Astrocyte (in vitro differentiated cells and primary cell): ENCODE results near the gene DCTN1. TPM values are rescaled to one million over a fixed set of nuclear protein-coding genes. Genes with fewer than 3 reads are reported as not detected.

Source experiments
- DNase-seq: peaks from one replicate; pipeline ENCODE4 v3.0.0-alpha.2; 2010; ENCODE audit warnings: low read depth
- FAIRE-seq: peaks from 2 replicates; lab custom pipeline; 2011; peaks lifted over from hg19 to GRCh38; lab: Jason Lieb, UNC
- H2AFZ ChIP-seq: 2 replicates; pipeline ENCODE4 v1.6.0; 2012; ENCODE audit warnings: low read depth, low read length, inconsistent platforms
- H3K27ac ChIP-seq: 2 replicates; pipeline ENCODE4 v1.5.1; 2011; ENCODE audit warnings: low read depth, low read length, inconsistent platforms
- H3K27me3 ChIP-seq: 2 replicates; pipeline ENCODE4 v1.6.0; 2011; ENCODE audit warnings: low read length, inconsistent platforms; ENCODE audit not compliant: insufficient read depth
- H3K36me3 ChIP-seq: 2 replicates; pipeline ENCODE4 v1.5.1; 2011; ENCODE audit warnings: low read length, inconsistent platforms; ENCODE audit not compliant: insufficient read depth
- H3K4me1 ChIP-seq: 2 replicates; pipeline ENCODE4 v1.5.1; 2011; ENCODE audit warnings: low read length, inconsistent platforms; ENCODE audit not compliant: insufficient read depth
- H3K4me2 ChIP-seq: 2 replicates; pipeline ENCODE4 v1.6.0; 2012; ENCODE audit warnings: low read length, inconsistent platforms
- H3K4me3 ChIP-seq: 2 replicates; pipeline ENCODE4 v1.5.1; 2011; ENCODE audit warnings: low read depth, mild to moderate bottlenecking, low read length, inconsistent platforms; ENCODE audit not compliant: insufficient read depth
- H3K79me2 ChIP-seq: 2 replicates; pipeline ENCODE4 v1.6.0; 2012; ENCODE audit warnings: mild to moderate bottlenecking, low read length, inconsistent platforms; ENCODE audit not compliant: insufficient read depth
- H3K9ac ChIP-seq: 2 replicates; pipeline ENCODE4 v1.6.0; 2012; ENCODE audit warnings: mild to moderate bottlenecking, low read length, inconsistent platforms
- H3K9me3 ChIP-seq: 2 replicates; pipeline ENCODE4 v1.5.1; 2012; ENCODE audit warnings: low read depth, mild to moderate bottlenecking, low read length, inconsistent platforms; ENCODE audit not compliant: insufficient read depth
- H4K20me1 ChIP-seq: 2 replicates; pipeline ENCODE4 v1.6.0; 2012; ENCODE audit warnings: low read length, inconsistent platforms; ENCODE audit not compliant: insufficient read depth
- H3K27ac Mint-ChIP-seq: one replicate; pipeline ENCODE4 v1.8.0; 2021; ENCODE audit warnings: mild to moderate bottlenecking, mixed read lengths; ENCODE audit not compliant: unreplicated experiment
- H3K27me3 Mint-ChIP-seq: one replicate; pipeline ENCODE4 v1.8.0; 2021; ENCODE audit warnings: low read depth, mixed read lengths; ENCODE audit not compliant: unreplicated experiment
- H3K36me3 Mint-ChIP-seq: one replicate; pipeline ENCODE4 v1.8.0; 2021; ENCODE audit warnings: low read depth, mixed read lengths; ENCODE audit not compliant: unreplicated experiment
- H3K4me1 Mint-ChIP-seq: one replicate; pipeline ENCODE4 v1.8.0; 2021; ENCODE audit warnings: low read depth, mixed read lengths; ENCODE audit not compliant: unreplicated experiment
- H3K4me3 Mint-ChIP-seq: one replicate; pipeline ENCODE4 v1.8.0; 2021; ENCODE audit warnings: mild to moderate bottlenecking, moderate library complexity, mixed read lengths; ENCODE audit not compliant: unreplicated experiment
- H3K9me3 Mint-ChIP-seq: one replicate; pipeline ENCODE4 v1.8.0; 2021; ENCODE audit warnings: mild to moderate bottlenecking, mixed read lengths; ENCODE audit not compliant: unreplicated experiment
- CTCF ChIP-seq: IDR thresholded peaks from 2 replicates; pipeline ENCODE4 v1.5.1; 2011; ENCODE audit warnings: low read depth, mild to moderate bottlenecking, inconsistent platforms, low read length, moderate library complexity; ENCODE audit not compliant: insufficient read depth
- EZH2 ChIP-seq: IDR thresholded peaks from 2 replicates; pipeline ENCODE4 v1.6.1; 2012; ENCODE audit warnings: mild to moderate bottlenecking, low read length, inconsistent platforms; ENCODE audit not compliant: insufficient read depth
- total RNA-seq: library from RNA; stranded (reverse); gene quantifications from 2 replicates; pipeline ENCODE4 v1.2.1, GENCODE V29; 2021

Gene DCTN1
- total RNA-seq, 1 donor from 2014 or later = 215 TPM

DNA sequence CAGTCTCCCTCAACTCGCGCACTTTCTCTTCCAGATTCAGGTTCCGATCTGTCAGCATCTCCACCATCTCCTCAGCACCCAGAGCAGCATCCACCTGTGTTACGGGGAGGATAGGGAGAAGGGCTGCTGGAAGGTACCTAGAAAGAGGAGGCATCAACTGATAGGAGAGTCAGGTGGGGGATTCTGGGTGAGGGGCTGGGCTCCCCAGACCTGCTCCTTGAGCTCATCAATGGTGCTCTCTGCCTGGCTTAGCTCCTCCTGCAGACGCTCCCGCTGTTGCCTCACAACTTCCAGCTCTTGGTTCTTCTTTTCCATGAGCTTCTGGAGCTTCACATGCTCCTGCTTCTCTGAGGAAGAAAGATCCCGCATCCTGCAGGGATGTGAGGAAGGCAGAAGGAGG is 10.1 kb downstream of the DCTN1 start:
- no peak overlapping the region for H2AFZ ChIP-seq
- no peak for FAIRE-seq
- no peak for TF ChIP-seq CTCF
- TF ChIP-seq EZH2 = no peak
- H3K4me3 ChIP-seq = no peak overlapping the region
- no peak overlapping the region for H3K4me3 Mint-ChIP-seq
- no peaks in the 10 kb centered on the region for H3K9me3 ChIP-seq
- no peak for DNase-seq
- no peak overlapping the region for H3K4me2 ChIP-seq
- H4K20me1 ChIP-seq = peaks cover 44% of the 10 kb centered on the region
- peaks cover 18% of the 10 kb centered on the region for H3K4me1 Mint-ChIP-seq
- H3K36me3 ChIP-seq = peaks cover 52% of the 10 kb centered on the region
- no peaks in the 10 kb centered on the region for H3K27me3 Mint-ChIP-seq
- peaks cover 9% of the 10 kb centered on the region for H3K4me1 ChIP-seq
- H3K79me2 ChIP-seq = peaks cover 21% of the 10 kb centered on the region
- no peaks in the 10 kb centered on the region for H3K9me3 Mint-ChIP-seq
- no peaks in the 10 kb centered on the region for H3K27me3 ChIP-seq
- no peak overlapping the region for H3K9ac ChIP-seq
- H3K27ac ChIP-seq = no peak overlapping the region
- no peak overlapping the region for H3K27ac Mint-ChIP-seq
- peaks cover 42% of the 10 kb centered on the region for H3K36me3 Mint-ChIP-seq

DNA sequence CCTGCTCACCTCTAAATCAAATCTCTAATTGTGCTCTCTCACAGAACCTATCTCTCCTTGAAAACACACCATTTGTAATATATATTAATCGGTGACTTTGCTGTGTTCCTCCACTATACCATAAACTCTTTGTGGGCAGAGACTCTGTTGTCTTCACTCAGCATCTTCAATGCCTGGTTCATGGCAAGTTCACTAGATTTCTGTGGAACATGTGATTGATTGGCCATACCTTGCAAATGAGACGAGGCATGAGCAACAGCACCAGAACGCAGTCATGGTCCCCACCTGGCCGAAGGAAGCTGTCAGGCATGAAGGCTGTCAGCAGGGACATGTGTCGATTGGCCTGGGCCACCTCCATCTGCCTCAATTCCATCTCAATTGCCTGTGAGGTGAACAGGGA is 11.6 kb downstream of the DCTN1 start:
- DNase-seq (no peak), FAIRE-seq (no peak)
- peaks cover 5% of the 10 kb centered on the region for H3K4me1 ChIP-seq
- peaks cover 65% of the 10 kb centered on the region for H3K36me3 ChIP-seq
- H3K27ac ChIP-seq = no peak overlapping the region
- H3K27me3 Mint-ChIP-seq = no peaks in the 10 kb centered on the region
- H3K27ac Mint-ChIP-seq = no peak overlapping the region
- H3K79me2 ChIP-seq = peaks cover 9% of the 10 kb centered on the region
- H3K9ac ChIP-seq = no peak overlapping the region
- H2AFZ ChIP-seq = no peak overlapping the region
- H3K4me3 Mint-ChIP-seq = peak overlapping the region; percentile 7
- H3K4me2 ChIP-seq = no peak overlapping the region
- no peak overlapping the region for H3K4me3 ChIP-seq
- H3K9me3 Mint-ChIP-seq = no peaks in the 10 kb centered on the region
- TF ChIP-seq EZH2 (no peak), CTCF (no peak)
- H4K20me1 ChIP-seq = peaks cover 36% of the 10 kb centered on the region
- H3K27me3 ChIP-seq = no peaks in the 10 kb centered on the region
- H3K4me1 Mint-ChIP-seq = peaks cover 4% of the 10 kb centered on the region
- H3K9me3 ChIP-seq = no peaks in the 10 kb centered on the region
- peaks cover 50% of the 10 kb centered on the region for H3K36me3 Mint-ChIP-seq

GRCh38 chr2:74367789-74368188 is 12.3 kb downstream of the DCTN1 start:
- no peak for DNase-seq
- H3K9me3 ChIP-seq = no peaks in the 10 kb centered on the region

More at GRCh38 chr2:74367789-74368188, 12.3 kb downstream of the DCTN1 start:
- Histone ChIP-seq H3K9ac (no peak overlapping the region), H3K36me3 (peaks cover 70% of the 10 kb centered on the region), H3K4me2 (no peak overlapping the region), H3K79me2 (peaks cover 2% of the 10 kb centered on the region), H3K27me3 (no peaks in the 10 kb centered on the region), H2AFZ (no peak overlapping the region), H3K4me1 (no peaks in the 10 kb centered on the region), H4K20me1 (peaks cover 29% of the 10 kb centered on the region), H3K27ac (no peak overlapping the region), H3K4me3 (no peak overlapping the region)
- no peaks in the 10 kb centered on the region for H3K9me3 Mint-ChIP-seq
- H3K27ac Mint-ChIP-seq = no peak overlapping the region
- TF ChIP-seq CTCF = no peak
- no peak for TF ChIP-seq EZH2
- no peak overlapping the region for H3K4me3 Mint-ChIP-seq
- no peak for FAIRE-seq
- H3K36me3 Mint-ChIP-seq = peaks cover 51% of the 10 kb centered on the region
- no peaks in the 10 kb centered on the region for H3K4me1 Mint-ChIP-seq
- no peaks in the 10 kb centered on the region for H3K27me3 Mint-ChIP-seq
